Ammon's horn (tissue), 1 donor: Measurements from ENCODE around the gene PPIE.
"Not testable (repeated sequence)": the region's sequence is repeated elsewhere in the genome, so short reads cannot be mapped to it uniquely, and the experiment has no call there.

Experiments
- DNase-seq: peaks from one replicate; pipeline ENCODE4 v3.0.0-alpha.2; 2016; ENCODE audit warnings: low spot score

PPIE gene

DNA sequence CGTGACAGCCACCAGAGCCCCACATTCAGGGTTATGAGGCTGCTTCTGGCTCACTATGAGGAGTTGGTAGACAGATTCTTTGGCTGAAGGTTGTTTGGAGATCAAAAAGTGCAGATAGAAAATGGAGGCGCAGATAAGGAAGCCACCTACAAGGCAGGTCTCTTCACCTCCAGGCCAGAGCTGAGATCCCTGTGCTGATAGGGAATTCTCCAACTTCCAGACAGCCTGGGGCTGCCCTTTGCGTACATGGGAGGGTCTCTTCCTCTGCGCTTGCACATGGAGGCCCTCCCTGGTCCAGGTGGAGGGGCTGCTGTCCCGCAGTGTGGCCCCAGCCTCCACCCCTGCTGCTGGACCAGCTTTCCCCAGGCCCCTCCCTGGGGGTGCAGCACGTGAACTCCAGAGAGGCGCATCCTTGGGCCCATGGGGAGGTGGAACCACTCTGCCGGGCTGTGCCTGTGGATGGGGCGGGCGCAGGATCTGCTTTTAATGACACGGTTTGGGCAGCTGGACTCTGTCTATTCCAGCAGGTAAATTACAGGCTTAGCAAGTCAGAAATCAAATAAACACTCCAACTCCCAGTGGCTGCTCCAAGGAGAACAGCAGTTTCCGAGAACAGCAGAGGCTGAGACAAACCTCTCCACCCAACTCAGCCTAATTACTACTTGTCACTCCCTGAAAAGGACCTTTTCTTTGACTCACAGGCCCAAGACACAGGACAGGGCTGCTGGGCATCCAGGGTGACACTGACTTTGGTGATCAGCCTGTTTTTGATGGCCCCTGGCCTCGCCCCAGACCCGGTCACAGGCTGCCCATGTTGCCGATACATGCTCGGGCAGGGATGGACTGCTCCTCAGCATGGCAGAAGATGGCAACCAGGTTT is 20.1 kb downstream of the PPIE start:
- DNase-seq: no peak

DNA sequence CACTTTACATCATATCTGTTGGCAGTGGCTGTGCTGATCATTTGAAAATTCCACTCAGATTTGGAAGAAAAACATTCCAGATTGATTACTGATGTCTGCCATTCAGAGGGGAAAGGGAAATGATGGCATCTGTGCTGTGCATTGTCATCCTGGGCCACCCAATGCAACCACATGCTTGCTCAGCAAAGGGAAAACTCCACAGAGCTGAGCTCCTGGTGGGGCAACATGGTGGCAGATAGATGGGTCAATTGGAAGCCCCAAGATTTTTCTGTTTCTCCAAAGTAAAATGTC is 20.7 kb downstream of the PPIE start:
- no peak for DNase-seq

DNA sequence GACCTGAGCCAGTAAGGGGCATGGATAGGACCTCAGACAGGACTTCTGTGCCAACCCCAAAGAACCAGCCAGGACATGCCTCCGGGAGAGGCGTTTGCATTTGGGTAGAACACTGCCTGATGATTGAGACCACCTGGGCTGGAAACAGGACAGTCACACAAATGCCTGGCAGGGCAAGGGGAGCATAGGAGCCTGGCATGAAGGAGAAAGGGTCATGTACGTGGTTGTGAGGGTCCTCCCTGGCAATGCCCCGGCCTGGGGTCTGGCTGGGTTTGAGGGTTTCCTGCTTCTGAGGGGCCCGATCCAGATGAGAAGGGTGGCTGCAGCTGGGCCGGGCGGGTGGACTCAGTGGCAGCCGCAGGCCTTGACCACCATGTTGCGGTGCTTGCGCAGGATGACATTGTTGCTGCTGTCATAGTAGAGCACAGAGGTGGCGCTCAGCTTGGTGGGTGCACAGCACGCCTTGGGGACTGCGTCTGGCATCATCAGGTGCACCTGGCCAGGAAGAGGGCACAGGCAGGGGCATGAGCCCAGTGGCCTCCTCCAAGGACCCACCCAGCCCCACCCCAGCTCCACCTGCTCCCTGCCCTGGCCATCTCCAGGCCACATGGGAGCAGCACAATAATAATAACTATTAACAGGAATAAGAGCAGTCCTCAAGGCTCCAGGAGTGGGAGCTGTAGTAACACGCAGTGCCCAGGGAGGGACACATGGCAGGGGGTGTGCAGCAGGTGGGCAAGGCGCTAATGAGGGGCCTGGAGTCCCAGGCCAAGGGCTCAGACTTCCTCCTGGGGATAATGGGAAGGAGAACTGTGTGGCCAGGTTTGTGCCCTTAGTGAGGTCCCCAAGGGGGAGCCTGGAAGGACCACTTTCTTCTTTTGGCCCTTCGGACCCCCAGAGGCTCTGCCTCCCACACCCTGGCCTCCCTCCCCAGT is 21.7 kb downstream of the PPIE start:
- DNase-seq: no peak

DNA sequence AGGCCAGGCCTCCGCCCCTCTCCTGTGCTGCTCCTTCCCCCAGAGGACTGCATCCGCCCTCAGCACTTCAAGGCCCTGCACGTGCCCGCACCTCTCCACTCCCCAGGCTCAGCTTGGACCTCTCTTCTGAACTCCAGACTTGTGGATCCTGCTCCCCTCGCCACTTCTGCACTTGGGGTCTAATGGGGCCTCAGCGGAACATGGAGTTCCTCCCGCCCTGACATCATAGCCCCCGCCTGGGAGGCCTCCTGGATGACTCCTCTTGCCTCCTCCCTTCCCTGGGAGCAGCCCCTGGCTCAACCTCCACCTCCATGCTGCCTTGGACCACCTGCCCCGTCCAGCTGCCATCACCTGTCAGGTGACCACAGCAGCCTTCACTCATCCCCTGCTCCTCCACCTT is 22.3 kb downstream of the PPIE start:
- no peak for DNase-seq

DNA sequence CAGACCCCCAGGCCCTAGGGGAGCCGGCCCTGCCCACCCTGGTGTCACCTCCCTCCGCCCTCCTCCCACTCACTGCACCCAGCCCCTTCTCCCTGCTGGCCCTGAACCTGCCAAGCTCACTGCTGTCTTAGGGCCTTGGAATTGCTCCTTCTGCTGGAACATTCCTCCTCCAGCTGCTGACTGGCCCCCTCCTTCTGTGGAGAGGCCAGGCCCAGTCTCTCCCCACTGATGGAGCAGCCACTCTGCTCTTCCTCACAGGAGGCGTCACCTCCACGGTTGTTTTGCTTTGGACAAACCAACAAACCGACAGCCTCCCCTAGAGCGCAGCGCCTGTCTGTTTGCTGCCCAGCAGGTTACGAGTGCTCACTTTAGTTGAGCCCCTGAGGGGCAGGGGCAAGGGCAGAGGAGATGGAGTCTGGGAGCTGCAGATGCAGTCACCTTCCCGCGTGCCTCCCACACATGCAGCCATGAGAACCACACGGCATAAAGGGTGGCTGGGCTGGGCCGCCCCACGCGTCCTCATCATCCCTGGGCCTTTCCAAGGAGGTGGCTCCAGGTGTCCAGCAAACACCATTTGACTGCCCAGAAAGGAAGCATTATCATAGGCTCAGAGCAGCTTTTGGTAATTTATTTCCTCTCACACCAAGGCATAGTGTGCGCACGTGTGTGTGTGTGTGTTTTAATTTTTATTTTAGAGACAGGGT is 23.0 kb downstream of the PPIE start:
- no peak for DNase-seq

DNA sequence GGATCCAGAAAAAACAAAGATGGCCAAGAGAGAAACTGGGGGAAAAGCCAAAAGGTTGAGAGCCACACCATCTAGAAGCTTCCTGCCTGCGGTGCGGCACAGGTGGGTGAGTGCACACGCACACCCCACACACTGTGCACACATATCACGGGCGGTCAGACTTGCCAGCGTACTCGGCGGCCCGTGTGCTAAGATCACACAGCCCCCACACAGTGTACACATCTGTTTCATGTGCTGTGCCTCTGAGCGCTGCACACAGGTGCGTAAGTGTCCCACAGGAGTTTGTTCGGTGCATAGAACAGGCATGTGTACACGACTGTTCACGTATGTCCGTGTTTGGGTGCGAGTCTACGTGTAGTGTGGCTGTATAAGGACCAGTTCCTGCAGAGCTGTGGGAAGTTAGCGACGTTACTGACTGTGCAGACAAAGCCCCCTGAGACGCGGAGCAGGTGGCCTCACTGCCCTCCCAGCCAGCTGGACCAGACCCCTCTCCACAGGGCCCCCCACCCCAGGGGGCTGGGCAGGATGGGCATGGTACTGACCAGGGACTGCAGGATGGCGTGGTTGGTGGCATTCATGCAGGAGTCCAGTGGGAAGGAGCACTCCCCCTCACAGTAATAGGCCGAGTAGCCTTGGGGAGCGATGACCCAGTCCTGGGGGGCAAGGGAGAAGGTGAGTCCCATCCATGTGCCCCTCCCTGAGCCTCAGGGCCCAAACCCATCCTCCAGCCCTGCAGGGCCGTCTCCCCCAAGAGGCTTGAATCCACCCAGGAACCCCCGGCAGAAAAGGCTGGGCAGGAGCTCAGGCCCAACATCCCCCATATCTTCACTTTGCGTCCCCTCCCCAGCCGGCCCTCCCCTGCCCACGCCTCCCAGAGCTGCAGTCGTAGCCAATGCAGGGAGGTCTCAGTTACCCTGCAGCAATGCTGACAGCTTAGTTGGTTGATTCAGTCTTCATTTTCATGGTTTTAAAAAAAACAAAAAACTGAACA is 24.2 kb downstream of the PPIE start:
- DNase-seq: no peak

DNA sequence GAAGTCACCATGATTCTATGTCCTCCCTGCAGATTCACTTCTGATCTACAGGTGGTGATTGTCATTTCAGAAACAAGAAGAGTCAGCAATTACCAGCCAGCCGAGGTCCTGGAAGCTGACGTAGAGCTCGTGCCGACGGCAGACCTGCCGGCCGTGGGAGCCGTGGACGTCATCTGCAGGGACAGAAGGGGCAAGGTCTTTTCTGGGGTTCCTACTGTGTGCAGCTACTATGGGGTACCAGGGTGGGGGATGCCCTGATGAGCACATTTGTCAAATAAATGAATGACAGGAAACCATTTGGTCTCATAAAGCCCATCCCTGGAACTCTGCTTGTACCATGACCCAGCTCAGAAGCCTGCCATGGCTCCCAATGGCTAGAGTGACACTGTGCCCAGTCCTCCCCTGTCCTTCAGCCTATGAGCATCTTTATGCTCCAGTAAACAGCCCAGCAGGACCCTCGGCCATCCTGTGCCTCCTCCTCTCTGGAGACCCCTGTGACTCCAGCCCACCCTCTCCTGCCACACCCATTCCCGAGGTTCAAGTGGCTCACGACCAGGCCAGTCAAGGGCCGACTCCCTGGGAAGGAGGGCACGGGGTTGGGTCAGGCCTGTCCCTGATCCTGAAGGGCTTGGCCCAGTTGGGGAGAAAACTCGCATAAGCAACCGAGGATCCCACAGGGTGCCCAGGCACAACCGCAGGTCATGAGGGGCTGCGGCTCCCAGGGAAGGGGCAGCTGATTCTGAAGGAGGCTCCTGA is 25.1 kb downstream of the PPIE start:
- not testable (repeated sequence) for DNase-seq

DNA sequence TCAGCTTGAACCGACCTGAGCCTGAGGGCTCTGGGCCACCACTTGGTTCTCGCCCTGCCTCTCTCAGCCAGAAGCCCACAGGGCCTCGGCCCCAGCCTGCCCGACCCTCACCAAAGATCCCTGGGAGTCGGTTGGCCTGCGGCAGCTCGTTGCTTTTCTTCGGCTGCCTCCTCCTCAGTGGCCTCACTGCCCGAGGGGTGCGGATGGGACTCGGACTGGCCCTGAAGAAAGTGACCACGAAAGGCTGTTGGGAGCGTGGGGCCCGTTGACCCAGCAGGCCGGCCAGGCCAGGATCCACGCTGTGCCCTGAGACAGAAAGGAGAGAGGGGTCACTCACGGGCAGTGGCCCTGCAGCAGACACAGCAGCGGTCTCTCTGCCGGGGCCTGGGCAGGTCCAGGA is 25.8 kb downstream of the PPIE start:
- not testable (repeated sequence) for DNase-seq

DNA sequence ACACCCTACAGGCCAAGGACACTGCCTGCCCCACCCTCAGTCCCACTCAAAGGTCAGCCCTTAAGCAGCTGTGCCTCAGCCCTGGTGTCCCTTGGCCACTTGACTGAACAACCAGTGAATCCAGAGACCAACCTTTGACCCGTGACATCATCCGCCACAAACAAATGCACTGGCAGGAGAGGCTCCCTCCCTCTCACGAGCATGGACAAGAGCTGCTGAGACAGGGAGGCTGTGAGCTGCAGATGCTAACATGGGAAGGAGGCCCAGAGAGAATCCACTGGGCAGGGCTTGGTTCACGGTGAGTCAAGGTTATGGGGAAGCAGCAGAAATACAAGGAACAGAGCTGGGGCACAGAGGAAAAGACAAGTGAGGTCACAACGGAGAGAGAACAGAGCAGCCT is 27.8 kb downstream of the PPIE start:
- DNase-seq: not testable (repeated sequence)

DNA sequence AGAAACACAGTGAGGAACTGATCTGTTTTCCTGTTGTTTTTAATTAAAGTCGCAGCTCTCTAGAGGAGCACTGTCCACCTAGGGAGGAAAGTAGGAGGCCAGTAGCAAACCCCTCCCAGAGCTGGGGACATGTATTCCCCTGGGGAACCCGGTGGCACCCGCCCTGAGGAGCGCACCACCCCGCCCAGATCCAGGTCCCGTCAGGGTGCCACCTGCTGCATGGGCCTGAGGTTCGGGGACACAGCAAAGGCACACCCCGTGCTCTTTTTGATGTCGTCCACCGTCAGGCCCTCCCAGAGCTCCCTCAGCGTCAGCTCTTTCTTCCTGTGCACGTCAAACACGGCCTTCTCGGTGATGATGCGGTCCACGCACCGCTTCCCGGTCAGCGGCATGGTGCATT is 30.8 kb downstream of the PPIE start:
- DNase-seq: not testable (repeated sequence)

DNA sequence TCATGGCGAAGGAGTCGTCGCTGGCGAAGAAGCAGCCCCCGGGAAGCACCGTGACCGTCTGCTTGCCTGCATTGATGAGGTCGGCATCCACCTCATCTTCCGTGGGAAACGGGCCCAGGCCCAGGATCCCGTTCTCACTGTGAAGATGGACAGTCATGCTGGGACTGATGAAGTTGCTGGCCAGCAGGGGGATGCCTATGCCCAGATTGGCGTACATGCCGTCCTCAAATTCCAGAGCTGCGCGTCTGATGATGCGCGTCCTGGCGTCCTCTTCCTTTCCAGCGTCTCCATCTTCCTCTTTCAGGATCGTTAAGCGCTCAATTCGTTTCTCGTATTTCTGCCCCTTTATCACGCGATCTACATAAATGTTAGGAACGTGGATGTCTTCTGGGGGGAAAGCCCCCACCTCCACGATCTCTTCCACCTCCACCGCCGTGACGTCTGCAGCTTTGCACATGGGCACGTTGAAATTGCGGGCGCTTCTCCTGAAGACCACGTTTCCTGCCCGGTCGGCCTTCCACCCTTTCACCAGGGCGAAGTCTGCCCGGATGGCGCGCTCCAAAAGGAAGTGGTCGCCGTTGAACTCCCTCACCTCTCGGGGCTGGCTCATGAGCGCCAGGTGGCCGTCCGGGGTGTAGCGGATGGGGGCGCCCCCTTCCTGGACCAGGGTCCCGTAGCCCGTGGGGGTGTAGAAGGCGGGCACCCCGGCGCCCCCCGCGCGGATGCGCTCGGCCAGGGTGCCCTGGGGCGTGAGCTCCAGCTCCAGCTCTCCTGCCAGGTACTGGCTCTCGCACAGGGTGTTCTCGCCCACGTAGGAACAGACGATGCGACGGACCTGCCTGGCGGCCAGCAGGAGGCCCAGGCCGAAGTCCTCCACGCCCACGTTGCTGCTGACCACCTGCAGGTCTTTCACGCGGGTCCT is 31.7 kb downstream of the PPIE start:
- not testable (repeated sequence) for DNase-seq

DNA sequence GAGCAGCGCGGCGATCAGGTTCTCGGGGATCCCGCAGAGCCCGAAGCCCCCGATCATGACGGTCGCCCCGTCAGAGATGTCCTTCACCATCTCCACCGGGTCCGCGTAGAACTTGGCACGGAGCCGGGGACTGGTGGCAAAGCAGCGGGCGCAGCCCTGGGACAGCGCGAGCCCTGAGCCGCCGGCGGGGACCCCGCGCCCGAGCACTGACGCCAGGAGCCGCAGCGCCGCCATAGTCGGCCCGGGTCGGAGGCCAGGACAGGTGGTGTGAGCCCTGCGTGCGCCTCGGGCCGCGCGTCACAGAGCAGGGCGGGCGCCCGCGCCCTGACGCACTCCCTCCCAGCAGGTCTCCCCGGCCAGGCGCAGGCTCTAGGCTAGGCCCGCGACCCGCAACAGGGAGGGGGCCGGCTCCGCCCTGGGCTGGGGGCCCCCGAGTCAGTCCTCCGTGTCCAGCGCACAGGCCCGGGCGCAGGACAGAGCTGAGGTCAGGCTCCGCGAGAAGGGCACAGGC is 32.4 kb downstream of the PPIE start, which contains the start of gene OXCT2:
TSS of gene OXCT2 (minus strand) at position 327 of the 511 bp plus-strand sequence. CDS start at position 234, 93 bp downstream.
- DNase-seq: not testable (repeated sequence)

DNA sequence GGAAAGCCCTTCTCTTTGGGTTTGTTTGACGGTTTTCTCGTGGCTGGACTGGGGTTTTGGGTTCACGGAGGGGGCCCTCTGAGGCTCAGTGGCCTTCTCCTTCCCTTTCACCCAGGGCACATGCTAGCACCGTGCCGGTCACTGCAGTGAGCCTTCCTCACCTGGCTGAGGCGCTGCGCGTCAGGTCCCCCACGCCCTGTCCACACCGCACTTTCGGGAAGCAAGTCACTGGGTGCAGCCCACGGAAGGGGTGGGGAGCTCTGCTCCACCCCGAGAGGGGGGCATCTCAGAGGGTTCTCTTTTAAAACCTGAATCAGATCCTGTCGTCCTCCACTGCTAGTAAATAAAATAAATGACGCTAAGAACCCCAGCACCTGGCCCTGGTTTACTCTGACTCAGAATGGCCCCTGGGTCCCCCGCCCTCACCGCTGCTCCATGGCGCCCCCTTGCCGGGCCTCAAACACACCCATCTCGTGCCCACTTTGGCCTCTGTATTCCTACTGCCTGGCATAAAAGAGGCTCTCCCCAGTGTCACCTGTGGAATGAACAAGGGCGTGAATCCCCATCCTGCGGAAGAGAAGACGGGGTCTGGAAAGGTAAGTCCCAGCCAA is 34.8 kb downstream of the PPIE start:
- DNase-seq: not testable (repeated sequence)

DNA sequence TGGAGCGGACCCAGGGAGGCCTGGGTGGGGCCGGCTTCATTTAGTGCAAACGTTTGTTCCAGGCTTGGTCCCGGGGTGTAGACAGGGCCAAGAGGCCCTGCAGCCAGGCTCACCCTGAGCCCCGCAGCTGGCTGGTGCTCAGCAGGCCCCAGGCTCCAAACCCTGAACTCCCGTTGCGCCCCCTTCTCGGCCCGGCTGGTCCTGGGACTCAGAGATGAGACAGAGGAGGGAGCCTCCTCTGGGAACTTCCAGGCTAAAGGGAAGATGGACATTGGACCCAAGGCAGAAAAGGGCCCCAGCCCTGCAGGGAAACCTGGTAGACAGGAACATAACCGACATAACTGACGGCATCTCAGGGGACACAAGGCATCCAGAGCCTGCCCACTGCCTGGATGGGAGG is 36.5 kb downstream of the PPIE start:
- not testable (repeated sequence) for DNase-seq

DNA sequence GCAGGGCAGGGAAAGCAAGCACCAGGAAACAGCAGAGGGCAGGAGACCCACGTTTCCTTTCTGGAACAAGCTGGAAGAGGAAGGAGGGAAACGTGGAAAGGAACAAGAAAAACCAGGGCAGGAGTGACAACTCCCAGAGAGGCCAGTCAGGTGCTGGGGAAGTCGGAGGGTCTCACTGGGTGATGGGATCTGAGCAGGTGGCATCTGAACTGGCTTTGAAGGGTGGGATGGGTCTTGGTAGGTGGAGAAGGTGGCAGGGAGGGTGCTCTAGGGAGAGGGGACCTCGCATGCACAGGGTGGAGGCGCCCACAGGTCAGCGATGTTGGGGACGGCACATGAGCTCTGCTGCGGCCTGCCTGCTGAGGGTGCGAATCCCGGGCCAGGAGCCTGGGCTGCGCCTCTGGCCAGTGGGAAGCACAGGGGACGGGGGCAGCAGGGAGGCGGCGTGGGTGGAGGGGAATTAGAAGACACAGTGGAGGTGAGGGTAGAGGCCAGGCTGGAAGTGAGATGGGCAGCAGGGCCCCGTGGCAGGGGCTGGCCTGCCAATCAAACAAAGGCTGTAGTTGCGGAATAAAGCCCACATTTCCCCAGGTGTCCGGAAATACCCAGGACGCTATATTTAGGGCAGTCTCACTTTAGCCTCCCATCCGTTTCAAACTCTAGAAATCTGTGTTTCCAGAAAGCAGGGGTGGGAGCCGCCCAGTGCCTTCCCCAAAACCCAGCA is 37.2 kb downstream of the PPIE start:
- DNase-seq: not testable (repeated sequence)

DNA sequence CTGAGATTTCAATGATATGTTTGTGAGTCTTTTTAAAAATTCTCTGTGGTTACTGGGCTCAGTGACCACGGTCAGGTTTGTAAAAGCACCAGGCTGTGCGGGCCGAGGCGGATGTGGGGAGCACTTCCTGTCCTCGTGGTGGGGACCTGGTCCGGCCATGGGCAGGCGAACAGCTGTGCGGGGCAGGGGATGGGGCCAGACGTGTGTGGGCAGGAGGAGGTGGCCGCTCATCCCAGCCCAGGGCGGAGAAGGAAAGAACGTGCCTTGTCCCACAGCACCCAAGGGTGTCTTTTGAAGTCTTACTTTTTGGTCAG is 37.7 kb downstream of the PPIE start:
- no peak for DNase-seq

DNA sequence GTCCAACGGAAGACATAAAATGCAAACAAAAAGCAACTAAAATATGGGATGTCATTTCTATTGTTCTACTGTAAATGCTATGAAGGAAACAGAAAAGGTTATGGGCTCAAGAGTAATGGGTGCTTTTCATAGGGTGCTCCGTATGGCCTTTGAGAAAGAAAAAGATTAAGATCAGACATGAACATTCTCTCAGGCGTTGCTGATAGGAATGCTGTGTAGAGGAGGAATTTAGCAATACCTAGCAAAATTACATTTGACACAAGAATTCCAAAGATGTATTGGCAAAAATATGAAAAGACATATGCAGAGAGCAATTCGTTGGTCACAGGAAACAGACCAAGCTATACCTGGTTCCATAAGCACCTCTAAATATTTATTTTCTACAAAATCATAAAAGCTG is 38.2 kb downstream of the PPIE start:
- no peak for DNase-seq

DNA sequence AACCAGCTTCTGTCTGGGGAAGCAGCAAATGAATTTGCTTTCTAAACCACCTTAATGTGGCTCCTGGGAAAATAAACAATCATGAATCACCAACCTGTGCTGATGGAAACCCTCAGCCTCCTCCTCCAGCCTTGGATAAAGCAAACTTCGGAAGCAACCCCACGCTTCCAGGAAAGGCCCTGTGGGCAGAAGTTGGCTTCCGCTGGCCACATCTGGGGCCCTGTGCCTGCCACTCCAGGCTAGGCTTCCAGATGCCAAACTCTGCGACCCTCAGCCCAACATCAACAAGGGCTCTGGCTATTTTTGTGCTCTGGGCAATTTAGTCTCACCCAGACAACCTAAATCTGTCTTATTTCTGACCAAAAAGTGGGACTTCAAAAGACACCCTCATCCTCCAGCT is 38.6 kb downstream of the PPIE start:
- no peak for DNase-seq
